Neuronal stem cell (in vitro differentiated cells): ENCODE data around the gene SRSF1.

Experiments used
- DNase-seq: peaks from one replicate; pipeline ENCODE4 v3.0.0-alpha.2; 2013; ENCODE audit warnings: low spot score
- H2AFZ ChIP-seq: one replicate; pipeline ENCODE4 v1.6.1; 2013; ENCODE audit warnings: mild to moderate bottlenecking, low read length, inconsistent platforms
- H2AK5ac ChIP-seq: 2 replicates; pipeline ENCODE4 v1.6.1; 2013; ENCODE audit warnings: low read depth, mild to moderate bottlenecking, inconsistent platforms, low read length, moderate library complexity, mixed read lengths
- H2BK120ac ChIP-seq: 2 replicates; pipeline ENCODE4 v1.6.1; 2013; ENCODE audit warnings: low read depth, mild to moderate bottlenecking, inconsistent platforms, low read length, moderate library complexity, mixed read lengths
- H2BK12ac ChIP-seq: one replicate; pipeline ENCODE4 v1.6.1; 2013; ENCODE audit warnings: low read length, inconsistent platforms
- H2BK15ac ChIP-seq: 2 replicates; pipeline ENCODE4 v1.6.1; 2013; ENCODE audit warnings: mild to moderate bottlenecking, low read length, inconsistent platforms, mixed read lengths
- H2BK5ac ChIP-seq: one replicate; pipeline ENCODE4 v1.6.1; 2013; ENCODE audit warnings: inconsistent platforms, mild to moderate bottlenecking, low read length, moderate library complexity
- H3K14ac ChIP-seq: one replicate; pipeline ENCODE4 v1.6.1; 2013; ENCODE audit warnings: low read length, inconsistent platforms
- H3K18ac ChIP-seq: 2 replicates; pipeline ENCODE4 v1.6.1; 2013; ENCODE audit warnings: low read length, inconsistent platforms
- H3K23ac ChIP-seq: 2 replicates; pipeline ENCODE4 v1.6.1; 2013; ENCODE audit warnings: low read depth, mild to moderate bottlenecking, mixed read lengths, low read length, inconsistent platforms; ENCODE audit not compliant: poor library complexity
- H3K27ac ChIP-seq: replicated peaks from 3 replicates; pipeline ENCODE4 v1.5.1; 2013; ENCODE audit warnings: low read length, inconsistent platforms
- H3K27me3 ChIP-seq, 3 experiments: 2 replicates each; pipeline ENCODE4 v1.6.1; 2013; ENCODE audit warnings: low read length in 3 of 3, mild to moderate bottlenecking in 2 of 3, inconsistent platforms in 1 of 3, low read depth in 1 of 3, mixed read lengths in 1 of 3, moderate library complexity in 1 of 3; ENCODE audit not compliant: control insufficient read depth in 3 of 3, insufficient read depth in 3 of 3
- H3K36me3 ChIP-seq, 2 donors: replicated peaks in 1 of 2; 2 replicates each; pipeline ENCODE4 v1.6.1; 2013; ENCODE audit warnings: low read length in 2 of 2; ENCODE audit not compliant: control insufficient read depth in 2 of 2, insufficient read depth in 2 of 2
- H3K4ac ChIP-seq: 2 replicates; pipeline ENCODE4 v1.6.1; 2013; ENCODE audit warnings: inconsistent platforms, mild to moderate bottlenecking, low read length, moderate library complexity
- H3K4me1 ChIP-seq, 2 donors: 1 replicate in 1 of 2; 2 replicates in 1 of 2; pipeline ENCODE4 v1.6.1; 2013; ENCODE audit warnings: low read length in 2 of 2, low read depth in 1 of 2; ENCODE audit not compliant: control insufficient read depth in 2 of 2, insufficient read depth in 1 of 2
- H3K4me2 ChIP-seq: one replicate; pipeline ENCODE4 v1.6.1; 2013; ENCODE audit warnings: mild to moderate bottlenecking, low read length, inconsistent platforms; ENCODE audit not compliant: insufficient read depth, poor library complexity, severe bottlenecking
- H3K4me3 ChIP-seq, 2 donors: 2 replicates each; pipeline ENCODE4 v1.5.1; 2013; ENCODE audit warnings: low read length in 2 of 2, mild to moderate bottlenecking in 2 of 2, inconsistent platforms in 1 of 2, moderate library complexity in 1 of 2
- H3K79me1 ChIP-seq: one replicate; pipeline ENCODE4 v1.6.1; 2013; ENCODE audit warnings: low read depth, mild to moderate bottlenecking, inconsistent platforms, low read length, moderate library complexity
- H3K9ac ChIP-seq: one replicate; pipeline ENCODE4 v1.6.1; 2013; ENCODE audit warnings: mild to moderate bottlenecking, low read depth, low read length, inconsistent platforms; ENCODE audit not compliant: poor library complexity
- H3K9me3 ChIP-seq, 2 donors: replicated peaks in 1 of 2; 2 replicates each; pipeline versions ENCODE3 to v1.6.1; 2013; ENCODE audit warnings: low read length in 2 of 2, mild to moderate bottlenecking in 2 of 2, inconsistent platforms in 1 of 2, low read depth in 1 of 2, mixed read lengths in 1 of 2, moderate library complexity in 1 of 2; ENCODE audit not compliant: control insufficient read depth in 2 of 2, insufficient read depth in 1 of 2
- H4K8ac ChIP-seq: one replicate; pipeline ENCODE4 v1.6.1; 2013; ENCODE audit warnings: low read depth, mild to moderate bottlenecking, inconsistent platforms, low read length, moderate library complexity
- H4K91ac ChIP-seq: one replicate; pipeline ENCODE4 v1.6.1; 2013; ENCODE audit warnings: low read length, low read depth, mild to moderate bottlenecking, inconsistent platforms; ENCODE audit not compliant: poor library complexity
- WGBS, 2 donors: extraction: QIAGEN DNeasy Blood & Tissue Kit; methylation state at CpG; one replicate each; pipeline ENCODE4 v1.1.7; 2013; ENCODE audit warnings: missing lambda C conversion rate in 2 of 2, mixed read lengths in 1 of 2; ENCODE audit not compliant: insufficient read length in 2 of 2, insufficient replicate concordance in 1 of 2; ENCODE audit errors: extremely low coverage in 2 of 2; 5-methylcytosine and 5-hydroxymethylcytosine counted together

SRSF1 gene

DNA sequence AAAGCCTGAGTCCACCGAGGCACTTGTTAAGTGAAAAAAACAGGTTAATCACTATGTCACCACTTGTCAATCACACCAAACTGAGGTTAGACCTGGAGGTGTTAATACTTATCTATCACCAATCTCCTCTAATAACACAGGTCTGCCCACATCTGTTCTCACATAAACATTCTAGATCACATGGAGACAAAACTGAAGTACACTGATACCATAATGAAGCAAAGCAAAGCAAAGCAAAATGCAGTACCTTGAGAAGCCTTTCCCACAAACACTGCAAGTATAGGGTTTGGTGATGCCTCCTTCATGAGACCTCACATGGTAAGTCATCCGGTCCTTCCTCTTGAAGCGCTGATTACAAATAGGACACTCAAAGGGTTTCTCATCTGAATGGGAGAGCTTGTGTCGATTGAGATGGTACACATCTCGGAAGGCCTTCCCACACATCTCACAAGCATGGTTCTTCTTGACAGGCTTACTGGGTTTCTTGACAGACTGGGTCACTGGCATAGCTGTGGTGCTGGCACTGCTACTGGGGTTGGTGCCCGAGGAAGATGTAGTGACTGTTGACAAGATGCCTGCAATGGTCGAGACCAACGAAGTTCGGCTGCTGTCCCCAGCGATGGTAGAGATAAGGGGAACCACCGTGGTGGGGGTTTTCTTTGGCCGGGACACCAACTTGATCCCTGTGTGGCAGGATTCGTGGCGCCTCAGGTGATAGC is 24.4 kb downstream of the SRSF1 start:
- H2BK12ac ChIP-seq, result no peak overlapping the region
- H3K18ac ChIP-seq, result no peak overlapping the region
- H3K79me1 ChIP-seq, result peaks cover 3% of the 10 kb centered on the region
- H3K4ac ChIP-seq, result no peak overlapping the region
- no peak overlapping the region for H2BK5ac ChIP-seq
- no peaks in the 10 kb centered on the region for H3K27me3 ChIP-seq
- no peak overlapping the region for H4K91ac ChIP-seq
- H3K4me1 ChIP-seq, result peaks cover 15 to 41% of the 10 kb centered on the region in 2 donors
- H2AFZ ChIP-seq, result no peak overlapping the region
- no peak overlapping the region for H2BK120ac ChIP-seq
- H3K4me2 ChIP-seq, result no peak overlapping the region
- H4K8ac ChIP-seq, result no peak overlapping the region
- H2AK5ac ChIP-seq, result no peak overlapping the region
- H3K14ac ChIP-seq, result no peak overlapping the region
- peaks cover 13 to 75% of the 10 kb centered on the region in 2 donors for H3K36me3 ChIP-seq
- no peak overlapping the region for H3K27ac ChIP-seq
- H3K23ac ChIP-seq, result no peak overlapping the region
- H3K9me3 ChIP-seq, result no peaks in the 10 kb centered on the region
- no peak overlapping the region for H3K9ac ChIP-seq
- no CpG with 5 or more reads among the region's 14 CpGs for WGBS, 2 donors
- no peak for DNase-seq
- H2BK15ac ChIP-seq, result no peak overlapping the region
- no peak overlapping the region for H3K4me3 ChIP-seq

DNA sequence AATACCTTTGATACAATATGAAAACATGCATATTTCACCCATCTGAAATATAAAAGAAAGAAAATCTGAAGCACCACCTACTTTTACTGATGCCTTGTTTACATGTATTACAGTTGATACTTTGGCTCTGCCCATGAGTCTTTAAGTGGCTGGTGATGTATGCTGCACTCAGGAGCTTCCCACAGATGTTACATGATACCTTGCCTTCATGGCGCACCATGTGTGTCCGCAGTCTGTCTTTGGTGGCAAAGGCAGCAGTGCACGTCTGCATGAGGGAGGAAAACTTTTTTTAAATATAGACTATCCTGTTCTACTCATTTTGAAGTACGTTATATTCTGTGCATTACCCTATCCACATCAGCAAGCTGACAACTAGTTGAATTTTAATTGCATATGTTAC is 26.5 kb downstream of the SRSF1 start:
- DNase-seq, result no peak
- no peak overlapping the region for H3K14ac ChIP-seq
- no peaks in the 10 kb centered on the region for H3K27me3 ChIP-seq
- H3K4me1 ChIP-seq, result peaks cover 15 to 37% of the 10 kb centered on the region in 2 donors
- H3K4me2 ChIP-seq, result no peak overlapping the region
- H3K9ac ChIP-seq, result no peak overlapping the region
- no peak overlapping the region for H3K4ac ChIP-seq
- peaks cover 3% of the 10 kb centered on the region for H3K79me1 ChIP-seq
- no peaks in the 10 kb centered on the region for H3K9me3 ChIP-seq
- H3K36me3 ChIP-seq, result peaks cover 26 to 96% of the 10 kb centered on the region in 2 donors
- H2BK15ac ChIP-seq, result no peak overlapping the region
- H3K18ac ChIP-seq, result no peak overlapping the region
- H2AK5ac ChIP-seq, result no peak overlapping the region
- H3K23ac ChIP-seq, result no peak overlapping the region
- H4K91ac ChIP-seq, result no peak overlapping the region
- H2BK120ac ChIP-seq, result no peak overlapping the region
- H2AFZ ChIP-seq, result no peak overlapping the region
- no CpG with 5 or more reads among the region's 4 CpGs for WGBS, 2 donors
- no peak overlapping the region for H4K8ac ChIP-seq
- H2BK5ac ChIP-seq, result no peak overlapping the region
- H3K27ac ChIP-seq, result no peak overlapping the region
- no peak overlapping the region for H2BK12ac ChIP-seq
- no peak overlapping the region for H3K4me3 ChIP-seq

DNA sequence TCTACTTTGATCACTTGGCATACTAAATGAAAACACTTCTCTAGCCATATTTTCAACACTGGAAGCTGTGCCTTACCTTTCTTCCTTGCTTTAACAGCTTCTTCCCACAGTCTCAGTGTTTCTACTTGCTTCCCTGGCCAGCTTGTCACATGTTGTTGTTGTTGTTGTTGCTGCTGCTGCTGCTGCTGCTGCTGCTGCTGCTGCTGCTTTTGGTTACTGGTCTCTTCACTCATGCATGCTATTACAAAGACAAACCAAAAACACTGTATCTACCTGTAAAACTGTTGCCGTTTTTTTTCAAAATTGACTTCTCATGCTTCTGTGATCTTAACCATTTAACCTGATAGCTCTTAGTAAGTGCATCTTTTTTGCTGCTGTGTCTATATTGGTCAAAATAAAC is 28.0 kb downstream of the SRSF1 start:
- Histone ChIP-seq H3K14ac (no peak overlapping the region), H3K79me1 (peaks cover 3% of the 10 kb centered on the region), H3K36me3 (peaks cover 34 to 99% of the 10 kb centered on the region in 2 donors), H2BK15ac (no peak overlapping the region), H3K4me3 (no peak overlapping the region), H3K4ac (no peak overlapping the region), H2AK5ac (no peak overlapping the region), H3K4me2 (no peak overlapping the region), H2AFZ (no peak overlapping the region), H2BK5ac (no peak overlapping the region), H3K27me3 (no peaks in the 10 kb centered on the region), H2BK120ac (no peak overlapping the region), H4K8ac (no peak overlapping the region), H3K18ac (no peak overlapping the region), H3K9me3 (no peaks in the 10 kb centered on the region), H2BK12ac (no peak overlapping the region), H3K9ac (no peak overlapping the region), H3K23ac (no peak overlapping the region), H4K91ac (no peak overlapping the region), H3K27ac (no peak overlapping the region), H3K4me1 (peaks cover 9 to 24% of the 10 kb centered on the region in 2 donors)
- whole genome bisulfite sequencing, 2 donors, result no CpG with 5 or more reads among the region's 1 CpG
- DNase-seq, result no peak

DNA sequence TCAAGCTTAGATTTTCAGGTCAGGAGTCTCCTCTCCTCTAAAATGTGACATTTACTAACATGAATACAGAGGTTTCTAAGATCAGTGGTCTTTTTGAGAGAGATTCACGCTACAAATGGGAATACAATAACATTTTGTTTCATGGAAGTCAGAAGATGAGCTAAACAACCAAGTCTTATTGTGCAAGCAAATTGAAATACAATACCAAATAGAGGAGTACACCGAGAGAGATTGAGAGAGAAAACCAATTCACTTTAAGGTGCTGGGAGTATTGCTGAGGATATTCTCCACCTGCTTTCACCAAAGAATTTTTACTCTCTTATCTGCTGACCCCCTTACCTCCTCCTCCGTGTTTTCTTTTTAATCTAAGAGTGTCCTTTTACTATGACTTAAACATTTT is 30.5 kb downstream of the SRSF1 start:
- H3K14ac ChIP-seq, result no peak overlapping the region
- H2BK12ac ChIP-seq, result no peak overlapping the region
- DNase-seq, result no peak
- no CpG with 5 or more reads among the region's 3 CpGs for WGBS, 2 donors
- H2BK15ac ChIP-seq, result no peak overlapping the region
- H3K4me1 ChIP-seq, result peaks cover 0 to 2% of the 10 kb centered on the region in 2 donors
- no peaks in the 10 kb centered on the region for H3K27me3 ChIP-seq
- no peak overlapping the region for H3K18ac ChIP-seq
- no peak overlapping the region for H2AK5ac ChIP-seq
- no peak overlapping the region for H2AFZ ChIP-seq
- no peak overlapping the region for H2BK120ac ChIP-seq
- no peak overlapping the region for H3K23ac ChIP-seq
- H4K91ac ChIP-seq, result no peak overlapping the region
- no peak overlapping the region for H3K9ac ChIP-seq
- H3K4ac ChIP-seq, result no peak overlapping the region
- no peak overlapping the region for H3K4me3 ChIP-seq
- no peaks in the 10 kb centered on the region for H3K9me3 ChIP-seq
- peaks cover 34 to 100% of the 10 kb centered on the region in 2 donors for H3K36me3 ChIP-seq
- no peak overlapping the region for H4K8ac ChIP-seq
- H3K79me1 ChIP-seq, result peaks cover 3% of the 10 kb centered on the region
- no peak overlapping the region for H3K27ac ChIP-seq
- no peak overlapping the region for H3K4me2 ChIP-seq
- no peak overlapping the region for H2BK5ac ChIP-seq
